ENCODE measurements around the gene PTPRC.

PTPRC gene

GRCh38 chr1:198669023-198669698 lies 30.3 kb downstream of the PTPRC start:
- peak overlapping the region; percentile 80 for H3K4me2 ChIP-seq
- H2AFZ ChIP-seq (ENCODE audit: low read depth), result 0 out of 2 replicates have a peak overlapping the region, but pooled peaks have one; percentile 2
- no peak for TF ChIP-seq CTCF (conservative IDR thresholded peaks at IDR 0.05; ENCODE audit: low read depth, low read length)
- H3K4me1 ChIP-seq (ENCODE audit: low read depth, poor library complexity, severe bottlenecking), result peaks cover 85% of the 10 kb centered on the region
- H3K4me3 ChIP-seq (IDR thresholded peaks at IDR 0.05; ENCODE audit: insufficient read depth, low read depth, low read length), result no peak overlapping the region
- H3K27me3 ChIP-seq (ENCODE audit: insufficient read depth, low read depth), result no peaks in the 10 kb centered on the region
- no peaks in the 10 kb centered on the region for H3K36me3 ChIP-seq (ENCODE audit: insufficient read depth)
- H3K9ac ChIP-seq, result peak overlapping the region; percentile 18; the same call in 1 of the 2 replicates
- H4K20me1 ChIP-seq (ENCODE audit: insufficient read depth), result no peaks in the 10 kb centered on the region
- H3K27ac ChIP-seq, result peak overlapping the region; percentile 78
- H3K79me2 ChIP-seq (ENCODE audit: insufficient read depth, low read depth), result no peaks in the 10 kb centered on the region

GRCh38 chr1:198669771-198670170 lies 30.9 kb downstream of the PTPRC start:
- Histone ChIP-seq H3K27me3 (ENCODE audit: insufficient read depth, low read depth) (no peaks in the 10 kb centered on the region), H3K27ac (peak overlapping the region; percentile 78), H3K4me3 (IDR thresholded peaks at IDR 0.05; ENCODE audit: insufficient read depth, low read depth, low read length) (no peak overlapping the region), H3K4me1 (ENCODE audit: low read depth, poor library complexity, severe bottlenecking) (peaks cover 84% of the 10 kb centered on the region), H2AFZ (ENCODE audit: low read depth) (no peak overlapping the region), H3K36me3 (ENCODE audit: insufficient read depth) (no peaks in the 10 kb centered on the region), H3K9ac (no peak overlapping the region), H3K79me2 (ENCODE audit: insufficient read depth, low read depth) (no peaks in the 10 kb centered on the region), H4K20me1 (ENCODE audit: insufficient read depth) (no peaks in the 10 kb centered on the region), H3K4me2 (peak overlapping the region; percentile 80)
- no peak for TF ChIP-seq CTCF (conservative IDR thresholded peaks at IDR 0.05; ENCODE audit: low read depth, low read length)

- no peak for TF ChIP-seq CTCF (conservative IDR thresholded peaks at IDR 0.05; ENCODE audit: low read depth, low read length)
- Histone ChIP-seq H3K4me3 (IDR thresholded peaks at IDR 0.05; ENCODE audit: insufficient read depth, low read depth, low read length) (peak overlapping the region; percentile 45), H4K20me1 (ENCODE audit: insufficient read depth) (no peaks in the 10 kb centered on the region), H3K27ac (peak overlapping the region; percentile 78; the same call in 1 of the 2 replicates), H3K36me3 (ENCODE audit: insufficient read depth) (no peaks in the 10 kb centered on the region), H3K27me3 (ENCODE audit: insufficient read depth, low read depth) (no peaks in the 10 kb centered on the region), H3K9ac (no peak overlapping the region), H3K79me2 (ENCODE audit: insufficient read depth, low read depth) (no peaks in the 10 kb centered on the region), H3K4me2 (peak overlapping the region; percentile 80), H3K4me1 (ENCODE audit: low read depth, poor library complexity, severe bottlenecking) (peaks cover 98% of the 10 kb centered on the region), H2AFZ (ENCODE audit: low read depth) (no peak overlapping the region)
These were observed 32.3 kb downstream of the PTPRC start for GRCh38 chr1:198671136-198671535.

GRCh38 chr1:198672124-198672523 lies 33.3 kb downstream of the PTPRC start:
- H3K79me2 ChIP-seq (ENCODE audit: insufficient read depth, low read depth), result no peaks in the 10 kb centered on the region
- TF ChIP-seq CTCF (conservative IDR thresholded peaks at IDR 0.05; ENCODE audit: low read depth, low read length), result no peak
- H3K36me3 ChIP-seq (ENCODE audit: insufficient read depth), result no peaks in the 10 kb centered on the region
- H3K4me1 ChIP-seq (ENCODE audit: low read depth, poor library complexity, severe bottlenecking), result peaks cover 99% of the 10 kb centered on the region
- no peak overlapping the region for H2AFZ ChIP-seq (ENCODE audit: low read depth)
- H3K27ac ChIP-seq, result no peak overlapping the region; the same call in 1 of the 2 replicates
- H3K9ac ChIP-seq, result no peak overlapping the region
- peak overlapping the region; percentile 17 for H3K4me3 ChIP-seq (IDR thresholded peaks at IDR 0.05; ENCODE audit: insufficient read depth, low read depth, low read length)
- H3K4me2 ChIP-seq, result peak overlapping the region; percentile 80; the same call in 1 of the 2 replicates
- no peaks in the 10 kb centered on the region for H3K27me3 ChIP-seq (ENCODE audit: insufficient read depth, low read depth)
- H4K20me1 ChIP-seq (ENCODE audit: insufficient read depth), result no peaks in the 10 kb centered on the region

Measured in KMS-11 (cell line).